ENCODE results near the gene GSC2. TPM values are rescaled to one million over a fixed set of nuclear protein-coding genes. Genes with fewer than 3 reads are reported as not detected.

The GSC2 gene
- total RNA-seq, 2 donors from 2014 or later, result not detected

- Histone ChIP-seq H3K9ac (ENCODE audit: low read depth in 2 of 2, low read length in 2 of 2) (no peak overlapping the region), H3K4me1 (no peaks in the 10 kb centered on the region), H3K36me3 (no peaks in the 10 kb centered on the region), H3K9me3 (no peaks in the 10 kb centered on the region), H3K4me3 (no peak overlapping the region), H3K27me3 (peaks cover 35% of the 10 kb centered on the region), H3K27ac (no peak overlapping the region)
- no peak for DNase-seq
- intact Hi-C loops (cut with DNase I), result no loop called here
- no peak for TF ChIP-seq CTCF (IDR thresholded peaks at IDR 0.05)
Measured at GRCh38 chr22:19152942-19153883, 3.1 kb upstream of the GSC2 start.

GRCh38 chr22:19151329-19152191 is 1.5 kb upstream of the GSC2 start:
- Histone ChIP-seq H3K36me3 (no peaks in the 10 kb centered on the region), H3K27me3 (peaks cover 36% of the 10 kb centered on the region), H3K9me3 (no peaks in the 10 kb centered on the region), H3K4me1 (no peaks in the 10 kb centered on the region), H3K9ac (ENCODE audit: low read depth in 2 of 2, low read length in 2 of 2) (no peak overlapping the region), H3K4me3 (no peak overlapping the region), H3K27ac (no peak overlapping the region)
- TF ChIP-seq CTCF (IDR thresholded peaks at IDR 0.05), result no peak
- no peak for DNase-seq
- intact Hi-C loops (cut with DNase I), result no loop called here

- Histone ChIP-seq H3K36me3 (no peaks in the 10 kb centered on the region), H3K27ac (no peak overlapping the region), H3K27me3 (peaks cover 36% of the 10 kb centered on the region), H3K4me1 (no peaks in the 10 kb centered on the region), H3K9me3 (no peaks in the 10 kb centered on the region), H3K4me3 (no peak overlapping the region), H3K9ac (ENCODE audit: low read depth in 2 of 2, low read length in 2 of 2) (no peak overlapping the region)
- no peak for DNase-seq
- intact Hi-C loops (cut with DNase I), result no loop called here
- TF ChIP-seq CTCF (IDR thresholded peaks at IDR 0.05), result no peak
Measured at GRCh38 chr22:19150482-19151328, 613 bp upstream of the GSC2 start.

- DNase-seq, result no peak
- H3K4me3 ChIP-seq, result peak overlapping the region; percentile 7
- no peaks in the 10 kb centered on the region for H3K9me3 ChIP-seq
- H3K36me3 ChIP-seq, result no peaks in the 10 kb centered on the region
- no peak overlapping the region for H3K27ac ChIP-seq
- no peak overlapping the region for H3K9ac ChIP-seq (ENCODE audit: low read depth in 2 of 2, low read length in 2 of 2)
- H3K27me3 ChIP-seq, result peaks cover 36% of the 10 kb centered on the region
- H3K4me1 ChIP-seq, result no peaks in the 10 kb centered on the region
- no peak for TF ChIP-seq CTCF (IDR thresholded peaks at IDR 0.05)
- intact Hi-C loops (cut with DNase I), result loop anchor here (5.0 kb wide), 1 partner anchor 483 kb away; no protein-coding TSS in a partner anchor
Measured at GRCh38 chr22:19149047-19149883, 827 bp downstream of the GSC2 start.
